Activated CD4-positive, alpha-beta T cell treated with anti-CD3 and anti-CD28 coated beads, Interleukin-2, amount 50 U/mL, for 24 hours (primary cell): ENCODE results near the gene PCYT1A.

ENCODE experiments used
- DNase-seq, 2 donors: peaks; one replicate each; pipeline ENCODE4 v3.0.0-alpha.2; 2020; ENCODE audit warnings: low read depth in 1 of 2, low spot score in 1 of 2

Gene PCYT1A

GRCh38 chr3:196238612-196239560, 48.6 kb downstream of the PCYT1A start:
- no peak for DNase-seq

- DNase-seq, result no peak
These were observed 50.3 kb downstream of the PCYT1A start for GRCh38 chr3:196237203-196237602.

- DNase-seq, result no peak
These were observed 51.3 kb downstream of the PCYT1A start for GRCh38 chr3:196236223-196236622.

- DNase-seq, result no peak
These were observed 51.9 kb downstream of the PCYT1A start for GRCh38 chr3:196235452-196236122.

GRCh38 chr3:196232882-196233251, 54.7 kb downstream of the PCYT1A start:
- no peak for DNase-seq

- no peak for DNase-seq
These were observed 55.2 kb downstream of the PCYT1A start for GRCh38 chr3:196232154-196232881.

- no peak for DNase-seq
These were observed 59.7 kb downstream of the PCYT1A start for GRCh38 chr3:196227629-196228493.

GRCh38 chr3:196227121-196227561, 60.4 kb downstream of the PCYT1A start:
- no peak for DNase-seq

GRCh38 chr3:196225763-196226364, 61.7 kb downstream of the PCYT1A start:
- no peak for DNase-seq

- DNase-seq, result no peak
These were observed 62.4 kb downstream of the PCYT1A start for GRCh38 chr3:196225086-196225485.

GRCh38 chr3:196222876-196223595, 64.5 kb downstream of the PCYT1A start:
- no peak for DNase-seq

- DNase-seq, result no peak
These were observed 66.5 kb downstream of the PCYT1A start for GRCh38 chr3:196220991-196221390.

- no peak for DNase-seq
These were observed 66.9 kb downstream of the PCYT1A start for GRCh38 chr3:196220587-196220986.

- no peak for DNase-seq
These were observed 67.6 kb downstream of the PCYT1A start for GRCh38 chr3:196219970-196220311.

- peak in 1 of 2 donors; percentile 67 for DNase-seq
These were observed 68.1 kb downstream of the PCYT1A start for GRCh38 chr3:196219194-196219969.

- no peak for DNase-seq
These were observed 69.3 kb downstream of the PCYT1A start for GRCh38 chr3:196218155-196218712.

GRCh38 chr3:196217307-196218154, 70.0 kb downstream of the PCYT1A start:
- no peak for DNase-seq
